Astrocyte (in vitro differentiated cells and primary cell): Measurements from ENCODE around the gene CSNK1A1L.

Experiments used
- CTCF ChIP-seq: IDR thresholded peaks from 2 replicates; pipeline ENCODE4 v1.5.1; 2011; ENCODE audit warnings: low read depth, mild to moderate bottlenecking, inconsistent platforms, low read length, moderate library complexity; ENCODE audit not compliant: insufficient read depth
- EZH2 ChIP-seq: IDR thresholded peaks from 2 replicates; pipeline ENCODE4 v1.6.1; 2012; ENCODE audit warnings: mild to moderate bottlenecking, low read length, inconsistent platforms; ENCODE audit not compliant: insufficient read depth

- TF ChIP-seq CTCF (no peak), EZH2 (no peak)
Measured at GRCh38 chr13:37139356-37139755, 33.9 kb upstream of the CSNK1A1L start.
